ENCODE measurements around the gene AUTS2. TPM values are rescaled to one million over a fixed set of nuclear protein-coding genes. Genes with fewer than 3 reads are reported as not detected.

AUTS2 gene
- total RNA-seq, 1 donor from 2014 or later, result 0.79 TPM

GRCh38 chr7:69719717-69720116 is 121.4 kb downstream of the AUTS2 start:
- DNase-seq (ENCODE audit: low read depth in 2 of 2), result no peak

- no peak for DNase-seq (ENCODE audit: low read depth in 2 of 2)
Observed at GRCh38 chr7:69722843-69723242, 124.6 kb downstream of the AUTS2 start.

- no peak for DNase-seq (ENCODE audit: low read depth in 2 of 2)
Observed at GRCh38 chr7:69723663-69724062, 125.4 kb downstream of the AUTS2 start.

GRCh38 chr7:69728304-69728703 is 130.0 kb downstream of the AUTS2 start:
- no peak for DNase-seq (ENCODE audit: low read depth in 2 of 2)

GRCh38 chr7:69732203-69732602 is 133.9 kb downstream of the AUTS2 start:
- DNase-seq (ENCODE audit: low read depth in 2 of 2), result no peak

GRCh38 chr7:69735582-69735981 is 137.3 kb downstream of the AUTS2 start:
- DNase-seq (ENCODE audit: low read depth in 2 of 2), result no peak

- no peak for DNase-seq (ENCODE audit: low read depth in 2 of 2)
Observed at GRCh38 chr7:69736126-69736810, 138.0 kb downstream of the AUTS2 start.

DNA sequence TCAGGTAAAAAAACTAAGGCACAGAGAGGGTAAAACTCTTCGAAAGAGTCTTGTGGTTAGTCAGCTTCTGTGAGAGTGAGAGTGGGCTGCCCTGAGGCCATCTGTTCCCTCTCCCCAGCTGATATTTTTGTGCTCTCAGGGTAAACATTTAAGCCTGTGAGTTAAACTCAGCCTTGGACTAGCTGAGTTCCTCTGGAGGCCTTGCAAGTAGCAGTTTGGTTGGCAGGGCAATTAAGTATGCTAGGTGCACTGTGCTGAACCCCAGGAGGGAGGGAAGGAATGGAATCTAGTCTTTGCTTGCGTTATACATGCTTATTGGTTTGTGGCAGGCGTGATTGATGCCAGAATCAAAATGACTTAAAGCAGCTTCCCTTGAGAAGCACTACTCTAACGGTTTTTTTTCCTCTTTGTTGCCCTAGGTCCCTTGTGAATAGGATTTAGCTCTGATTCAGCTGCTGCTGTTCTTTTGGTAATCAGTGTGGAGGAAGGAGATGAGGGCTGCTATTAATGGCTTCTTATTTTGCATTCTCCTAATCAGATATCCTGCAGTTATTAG is 140.2 kb downstream of the AUTS2 start:
- no peak for DNase-seq (ENCODE audit: low read depth in 2 of 2)

- DNase-seq (ENCODE audit: low read depth in 2 of 2), result no peak
Observed at GRCh38 chr7:69739190-69739589, 140.9 kb downstream of the AUTS2 start.

GRCh38 chr7:69739931-69740431 is 141.7 kb downstream of the AUTS2 start:
- no peak for DNase-seq (ENCODE audit: low read depth in 2 of 2)

GRCh38 chr7:69742237-69742636 is 144.0 kb downstream of the AUTS2 start:
- no peak for DNase-seq (ENCODE audit: low read depth in 2 of 2)

GRCh38 chr7:69743436-69743835 is 145.2 kb downstream of the AUTS2 start:
- DNase-seq (ENCODE audit: low read depth in 2 of 2), result no peak

DNA sequence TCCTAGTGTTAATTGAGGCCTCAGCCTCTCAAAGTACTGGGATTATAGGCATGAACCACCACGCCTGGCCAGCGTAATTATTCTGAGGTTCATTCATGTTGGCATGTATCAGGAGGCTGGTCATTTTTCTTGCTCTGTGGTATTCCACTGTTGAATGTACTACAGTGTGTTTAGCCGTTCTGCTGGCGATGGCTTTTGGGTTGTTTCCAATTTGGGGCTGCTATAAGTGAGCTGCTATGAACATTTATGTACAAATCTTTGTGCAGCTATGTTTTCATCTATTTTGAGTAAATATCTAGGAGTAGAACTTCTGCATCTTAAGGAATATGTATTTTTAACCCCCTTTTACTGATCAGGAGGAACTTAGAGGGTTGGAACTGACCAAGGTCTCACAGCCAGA is 145.8 kb downstream of the AUTS2 start:
- no peak for DNase-seq (ENCODE audit: low read depth in 2 of 2)

DNA sequence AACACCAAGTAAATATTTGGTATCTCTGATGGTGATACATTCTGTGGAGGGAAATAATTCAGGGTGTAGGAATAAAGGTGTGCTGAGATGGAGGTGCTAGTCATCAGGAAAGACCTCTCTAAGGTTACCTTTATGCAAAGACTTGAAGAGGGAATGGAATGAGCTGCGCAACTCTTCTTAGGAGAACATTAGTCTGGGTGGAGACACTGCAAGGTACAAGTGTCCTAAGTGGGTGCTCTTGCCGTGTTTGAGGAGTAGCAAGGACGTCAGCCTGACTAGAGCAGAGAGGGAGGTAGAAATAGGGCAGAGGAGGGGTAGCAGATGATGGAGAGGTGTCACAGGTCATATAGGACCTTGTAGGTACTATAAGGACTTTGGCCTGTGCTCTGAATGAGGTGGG is 148.1 kb downstream of the AUTS2 start:
- DNase-seq (ENCODE audit: low read depth in 2 of 2), result no peak

DNA sequence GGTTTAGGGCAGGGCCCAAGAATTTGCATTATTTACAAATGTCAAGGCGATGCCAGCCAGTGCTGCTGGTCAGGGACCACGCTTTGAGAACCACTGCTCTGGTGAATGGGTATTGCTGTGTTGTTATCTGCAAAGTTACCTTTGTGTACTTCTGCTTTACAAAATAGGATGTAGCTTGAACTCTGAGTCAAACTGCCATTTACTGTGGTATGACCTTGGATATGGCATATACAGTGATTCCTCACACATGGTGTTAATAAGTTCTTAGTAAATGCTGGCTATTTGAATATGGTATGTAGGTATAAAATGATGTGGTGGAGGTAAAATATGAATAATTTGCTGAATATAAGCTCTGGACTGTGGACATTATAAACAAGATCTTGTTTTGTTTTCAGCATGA is 148.9 kb downstream of the AUTS2 start:
- DNase-seq (ENCODE audit: low read depth in 2 of 2), result no peak

DNA sequence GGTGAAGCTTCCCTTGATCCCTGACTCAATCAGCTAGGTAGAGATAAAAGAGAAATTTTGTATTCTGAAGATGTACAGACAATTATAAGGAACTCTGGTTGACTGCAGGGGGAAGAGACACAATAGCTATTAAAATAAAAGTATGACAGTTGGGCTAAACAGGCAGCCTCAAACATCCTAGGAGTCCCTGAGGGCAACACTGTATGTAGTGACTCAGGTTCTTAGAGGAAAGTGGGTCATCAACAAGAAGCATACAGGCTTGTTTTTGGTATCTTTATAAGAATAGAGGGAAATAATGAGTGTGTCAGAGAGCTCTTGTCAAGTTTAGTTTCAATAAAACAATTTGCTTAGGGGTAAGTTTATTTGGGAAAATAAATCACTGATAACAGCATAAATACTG is 150.3 kb downstream of the AUTS2 start:
- no peak for DNase-seq (ENCODE audit: low read depth in 2 of 2)

GRCh38 chr7:69749372-69749979 is 151.2 kb downstream of the AUTS2 start:
- DNase-seq (ENCODE audit: low read depth in 2 of 2), result no peak

GRCh38 chr7:69749994-69750393 is 151.7 kb downstream of the AUTS2 start:
- DNase-seq (ENCODE audit: low read depth in 2 of 2), result no peak

- DNase-seq (ENCODE audit: low read depth in 2 of 2), result no peak
Observed at GRCh38 chr7:69751026-69751425, 152.8 kb downstream of the AUTS2 start.

GRCh38 chr7:69753981-69754380 is 155.7 kb downstream of the AUTS2 start:
- DNase-seq (ENCODE audit: low read depth in 2 of 2), result no peak

- no peak for DNase-seq (ENCODE audit: low read depth in 2 of 2)
Observed at GRCh38 chr7:69754476-69754875, 156.2 kb downstream of the AUTS2 start.

- no peak for DNase-seq (ENCODE audit: low read depth in 2 of 2)
Observed at GRCh38 chr7:69756235-69756634, 158.0 kb downstream of the AUTS2 start.

GRCh38 chr7:69757528-69757927 is 159.3 kb downstream of the AUTS2 start:
- DNase-seq (ENCODE audit: low read depth in 2 of 2), result no peak
